Mucosa of rectum (tissue), 2 donors: Measurements from ENCODE around the gene INPP5D.

Experiments used
- H3K27ac ChIP-seq, 2 donors: one replicate each; pipeline ENCODE4 v1.7.0; 2013; ENCODE audit warnings: inconsistent platforms in 2 of 2, low read depth in 2 of 2, low read length in 2 of 2
- H3K27me3 ChIP-seq, 2 donors: one replicate each; pipeline ENCODE4 v1.7.0; 2013; ENCODE audit warnings: low read length in 2 of 2; ENCODE audit not compliant: control insufficient read depth in 2 of 2, insufficient read depth in 2 of 2
- H3K36me3 ChIP-seq, 2 donors: one replicate each; pipeline ENCODE4 v1.7.0; 2013; ENCODE audit warnings: low read length in 2 of 2; ENCODE audit not compliant: control insufficient read depth in 2 of 2, insufficient read depth in 2 of 2
- H3K4me1 ChIP-seq, 2 donors: one replicate each; pipeline ENCODE4 v1.7.0; 2013; ENCODE audit warnings: low read length in 2 of 2, mild to moderate bottlenecking in 1 of 2; ENCODE audit not compliant: control insufficient read depth in 2 of 2, insufficient read depth in 2 of 2
- H3K4me3 ChIP-seq, 2 donors: one replicate each; pipeline ENCODE4 v1.7.0; 2013; ENCODE audit warnings: low read length in 2 of 2
- H3K9ac ChIP-seq, 2 donors: one replicate each; pipeline ENCODE4 v1.7.0; 2013; ENCODE audit warnings: low read length in 2 of 2, low read depth in 1 of 2, mild to moderate bottlenecking in 1 of 2
- H3K9me3 ChIP-seq, 2 donors: one replicate each; pipeline ENCODE4 v1.7.0; 2013; ENCODE audit warnings: low read length in 2 of 2; ENCODE audit not compliant: control insufficient read depth in 2 of 2
- donor health status: healthy.
- donor health status: Normal muscosa, but diverticular disease.

Gene INPP5D

GRCh38 chr2:233039846-233040530 lies 20.2 kb upstream of the INPP5D start:
- Histone ChIP-seq H3K9ac (no peak overlapping the region), H3K27me3 (no peaks in the 10 kb centered on the region), H3K36me3 (no peaks in the 10 kb centered on the region), H3K4me1 (no peaks in the 10 kb centered on the region), H3K9me3 (no peaks in the 10 kb centered on the region), H3K27ac (no peak overlapping the region), H3K4me3 (no peak overlapping the region)

- no peaks in the 10 kb centered on the region for H3K9me3 ChIP-seq
- H3K9ac ChIP-seq = no peak overlapping the region
- H3K27me3 ChIP-seq = no peaks in the 10 kb centered on the region
- H3K27ac ChIP-seq = no peak overlapping the region
- H3K4me3 ChIP-seq = no peak overlapping the region
- H3K36me3 ChIP-seq = no peaks in the 10 kb centered on the region
- H3K4me1 ChIP-seq = no peaks in the 10 kb centered on the region
These were observed 19.6 kb upstream of the INPP5D start for GRCh38 chr2:233040571-233040970.

- no peaks in the 10 kb centered on the region for H3K36me3 ChIP-seq
- no peaks in the 10 kb centered on the region for H3K4me1 ChIP-seq
- no peak overlapping the region for H3K9ac ChIP-seq
- H3K4me3 ChIP-seq = no peak overlapping the region
- H3K9me3 ChIP-seq = no peaks in the 10 kb centered on the region
- no peaks in the 10 kb centered on the region for H3K27me3 ChIP-seq
- no peak overlapping the region for H3K27ac ChIP-seq
These were observed 18.3 kb upstream of the INPP5D start for GRCh38 chr2:233041722-233042323.

- H3K27me3 ChIP-seq = no peaks in the 10 kb centered on the region
- H3K9ac ChIP-seq = no peak overlapping the region
- no peaks in the 10 kb centered on the region for H3K36me3 ChIP-seq
- H3K27ac ChIP-seq = no peak overlapping the region
- no peaks in the 10 kb centered on the region for H3K9me3 ChIP-seq
- no peak overlapping the region for H3K4me3 ChIP-seq
- H3K4me1 ChIP-seq = no peaks in the 10 kb centered on the region
These were observed 17.6 kb upstream of the INPP5D start for GRCh38 chr2:233042549-233042948.

- no peak overlapping the region for H3K9ac ChIP-seq
- H3K27me3 ChIP-seq = no peaks in the 10 kb centered on the region
- H3K9me3 ChIP-seq = no peaks in the 10 kb centered on the region
- no peaks in the 10 kb centered on the region for H3K36me3 ChIP-seq
- H3K4me1 ChIP-seq = no peaks in the 10 kb centered on the region
- H3K27ac ChIP-seq = no peak overlapping the region
- no peak overlapping the region for H3K4me3 ChIP-seq
These were observed 15.1 kb upstream of the INPP5D start for GRCh38 chr2:233044974-233045605.

- Histone ChIP-seq H3K27me3 (no peaks in the 10 kb centered on the region), H3K4me1 (no peaks in the 10 kb centered on the region), H3K9me3 (no peaks in the 10 kb centered on the region), H3K36me3 (no peaks in the 10 kb centered on the region), H3K4me3 (no peak overlapping the region), H3K9ac (no peak overlapping the region), H3K27ac (no peak overlapping the region)
These were observed 12.9 kb upstream of the INPP5D start for GRCh38 chr2:233047206-233047605.

GRCh38 chr2:233047667-233048066 lies 12.5 kb upstream of the INPP5D start:
- no peaks in the 10 kb centered on the region for H3K4me1 ChIP-seq
- no peaks in the 10 kb centered on the region for H3K36me3 ChIP-seq
- H3K9ac ChIP-seq = no peak overlapping the region
- H3K9me3 ChIP-seq = no peaks in the 10 kb centered on the region
- H3K27me3 ChIP-seq = no peaks in the 10 kb centered on the region
- no peak overlapping the region for H3K27ac ChIP-seq
- H3K4me3 ChIP-seq = no peak overlapping the region

GRCh38 chr2:233048569-233049193 lies 11.5 kb upstream of the INPP5D start:
- Histone ChIP-seq H3K9me3 (no peaks in the 10 kb centered on the region), H3K4me3 (no peak overlapping the region), H3K27me3 (no peaks in the 10 kb centered on the region), H3K27ac (no peak overlapping the region), H3K9ac (no peak overlapping the region), H3K36me3 (no peaks in the 10 kb centered on the region), H3K4me1 (no peaks in the 10 kb centered on the region)

- no peak overlapping the region for H3K9ac ChIP-seq
- H3K9me3 ChIP-seq = no peaks in the 10 kb centered on the region
- H3K36me3 ChIP-seq = no peaks in the 10 kb centered on the region
- no peak overlapping the region for H3K4me3 ChIP-seq
- no peak overlapping the region for H3K27ac ChIP-seq
- H3K27me3 ChIP-seq = peaks cover 0 to under 1% of the 10 kb centered on the region in 2 donors
- H3K4me1 ChIP-seq = peaks cover 0 to 4% of the 10 kb centered on the region in 2 donors
These were observed 10.9 kb upstream of the INPP5D start for GRCh38 chr2:233049194-233049761.
